H1 (cell line): Measurements from ENCODE around the gene INHBA. TPM values are rescaled to one million over a fixed set of nuclear protein-coding genes. Genes with fewer than 3 reads are reported as not detected.
A peak's percentile ranks its signal among the peaks of the same experiment; 100 is the strongest.

Experiments
- CTCF ChIA-PET: fragments of 300-600 bp; sonication (Branson Sonifier 250); formaldehyde crosslinking; loops from one replicate; lab custom pipeline; 2021; ENCODE audit not compliant: partially characterized antibody; lab: Charles Lee
- POLR2A ChIA-PET: fragments of 300-600 bp; sonication (Branson Sonifier 250); formaldehyde crosslinking; loops from one replicate; lab custom pipeline; 2021; ENCODE audit warnings: inconsistent platforms; ENCODE audit not compliant: partially characterized antibody; lab: Charles Lee
- DNase-seq, 2 experiments: peaks; one replicate each; pipeline versions ENCODE4 v3.0.0 to v3.0.0-alpha.2; 2010 to 2022; ENCODE audit warnings: low spot score in 2 of 2, low read depth in 1 of 2, mixed read lengths in 1 of 2
- FAIRE-seq: peaks from 2 replicates; lab custom pipeline; 2011; peaks lifted over from hg19 to GRCh38; lab: Jason Lieb, UNC
- H2AFZ ChIP-seq: 2 replicates; pipeline ENCODE4 v1.8.1; 2012; ENCODE audit warnings: low read length, inconsistent platforms
- H2AK5ac ChIP-seq: 2 replicates; pipeline ENCODE4 v1.6.1; 2013; ENCODE audit warnings: low read depth, low read length
- H2BK120ac ChIP-seq: replicated peaks from 2 replicates; pipeline ENCODE3; 2013; ENCODE audit warnings: low read depth, low read length, inconsistent platforms
- H2BK12ac ChIP-seq: 2 replicates; pipeline ENCODE4 v1.6.1; 2013; ENCODE audit warnings: low read depth, low read length
- H2BK15ac ChIP-seq: 2 replicates; pipeline ENCODE4 v1.6.1; 2013; ENCODE audit warnings: low read length
- H2BK20ac ChIP-seq: 2 replicates; pipeline ENCODE4 v1.6.1; 2013; ENCODE audit warnings: low read length
- H2BK5ac ChIP-seq: 2 replicates; pipeline ENCODE4 v1.6.1; 2013; ENCODE audit warnings: low read depth, low read length
- H3K14ac ChIP-seq: 2 replicates; pipeline ENCODE4 v1.6.1; 2013; ENCODE audit warnings: inconsistent platforms; ENCODE audit not compliant: insufficient read length
- H3K18ac ChIP-seq: 2 replicates; pipeline ENCODE4 v1.6.1; 2013; ENCODE audit warnings: low read length; ENCODE audit errors: extremely low read depth
- H3K23ac ChIP-seq: 2 replicates; pipeline ENCODE4 v1.6.1; 2013; ENCODE audit warnings: inconsistent platforms; ENCODE audit not compliant: insufficient read length
- H3K23me2 ChIP-seq: 2 replicates; pipeline ENCODE4 v1.6.1; 2013; ENCODE audit warnings: low read depth, low read length
- H3K27ac ChIP-seq: 2 replicates; pipeline ENCODE4 v1.6.1; 2011; ENCODE audit warnings: low read depth, low read length, inconsistent platforms
- H3K27me3 ChIP-seq, 4 experiments: replicated peaks in 1 of 4; 1 replicate in 1 of 4; 2 replicates in 3 of 4; pipeline versions ENCODE4 v1.6.1 to v1.8.1; 2011 to 2013; ENCODE audit warnings: low read length in 3 of 4, mild to moderate bottlenecking in 3 of 4, inconsistent platforms in 2 of 4, mixed read lengths in 2 of 4, moderate library complexity in 1 of 4; ENCODE audit not compliant: control insufficient read depth in 3 of 4, insufficient read depth in 3 of 4; ENCODE audit errors: extremely low read depth in 1 of 4
- H3K36me3 ChIP-seq, 4 experiments: 2 replicates each; pipeline versions ENCODE4 v1.6.1 to v1.8.1; 2011 to 2013; ENCODE audit warnings: mild to moderate bottlenecking in 4 of 4, low read length in 3 of 4, moderate library complexity in 2 of 4, control low read depth in 1 of 4, inconsistent platforms in 1 of 4; ENCODE audit not compliant: insufficient read depth in 4 of 4, control insufficient read depth in 2 of 4
- H3K4ac ChIP-seq: replicated peaks from 2 replicates; pipeline ENCODE3; 2013; ENCODE audit warnings: low read length, low read depth, mixed read lengths, inconsistent platforms; ENCODE audit not compliant: insufficient read length
- H3K4me1 ChIP-seq, 4 experiments: replicated peaks in 1 of 4; 1 replicate in 1 of 4; 2 replicates in 3 of 4; pipeline versions ENCODE4 v1.6.1 to v1.8.1; 2011 to 2013; ENCODE audit warnings: low read length in 3 of 4, inconsistent platforms in 2 of 4, mixed read lengths in 1 of 4; ENCODE audit not compliant: insufficient read depth in 4 of 4, control insufficient read depth in 3 of 4
- H3K4me2 ChIP-seq, 2 experiments: 2 replicates each; pipeline versions ENCODE4 v1.6.1 to v1.8.1; 2011 to 2013; ENCODE audit warnings: low read depth in 2 of 2, low read length in 2 of 2, control low read depth in 1 of 2, inconsistent platforms in 1 of 2, mild to moderate bottlenecking in 1 of 2; ENCODE audit not compliant: insufficient read depth in 1 of 2
- H3K4me3 ChIP-seq, 4 experiments: fragments of 200-600, 300-600 bp in 1 of 4; sonication (generic), shearing (Covaris generic), sonication (Bioruptor Twin) in 1 of 4; 2 replicates each; pipeline versions ENCODE4 v1.5.1 to v1.8.1; 2011 to 2016; ENCODE audit warnings: low read length in 4 of 4, low read depth in 3 of 4, control low read depth in 2 of 4, inconsistent platforms in 2 of 4, mild to moderate bottlenecking in 2 of 4, mixed read lengths in 1 of 4, moderate library complexity in 1 of 4; ENCODE audit not compliant: insufficient read depth in 2 of 4; ENCODE audit errors: extremely low read depth in 1 of 4
- H3K56ac ChIP-seq: replicated peaks from 2 replicates; pipeline ENCODE3; 2013; ENCODE audit warnings: low read depth, mild to moderate bottlenecking, mixed read lengths, low read length, inconsistent platforms; ENCODE audit not compliant: insufficient read length
- H3K79me1 ChIP-seq: 2 replicates; pipeline ENCODE4 v1.6.1; 2013; ENCODE audit warnings: low read depth, low read length, control low read depth
- H3K79me2 ChIP-seq, 2 experiments: 2 replicates each; pipeline versions ENCODE4 v1.6.1 to v1.8.1; 2012 to 2013; ENCODE audit warnings: low read length in 2 of 2, mild to moderate bottlenecking in 2 of 2, inconsistent platforms in 1 of 2; ENCODE audit not compliant: insufficient read depth in 2 of 2, control insufficient read depth in 1 of 2
- H3K9ac ChIP-seq, 4 experiments: replicated peaks in 1 of 4; 1 replicate in 1 of 4; 2 replicates in 3 of 4; pipeline versions ENCODE4 v1.6.1 to v1.8.1; 2011 to 2013; ENCODE audit warnings: low read depth in 3 of 4, low read length in 3 of 4, control low read depth in 2 of 4, mild to moderate bottlenecking in 2 of 4, moderate library complexity in 2 of 4, inconsistent platforms in 1 of 4; ENCODE audit errors: extremely low read depth in 1 of 4
- H3K9me3 ChIP-seq, 2 experiments: 2 replicates each; pipeline versions ENCODE4 v1.6.1 to v1.8.1; 2012 to 2013; ENCODE audit warnings: mild to moderate bottlenecking in 2 of 2, moderate library complexity in 2 of 2, control low read depth in 1 of 2, inconsistent platforms in 1 of 2, low read depth in 1 of 2, low read length in 1 of 2, mixed read lengths in 1 of 2; ENCODE audit not compliant: insufficient read depth in 2 of 2
- H4K20me1 ChIP-seq, 2 experiments: replicated peaks in 1 of 2; 2 replicates each; pipeline versions ENCODE3 to v1.8.1; 2011 to 2013; ENCODE audit warnings: inconsistent platforms in 2 of 2, low read length in 2 of 2, mild to moderate bottlenecking in 1 of 2; ENCODE audit not compliant: insufficient read depth in 2 of 2, control insufficient read depth in 1 of 2
- H4K5ac ChIP-seq: 2 replicates; pipeline ENCODE4 v1.6.1; 2013; ENCODE audit warnings: low read length, low read depth, mixed read lengths, inconsistent platforms; ENCODE audit not compliant: insufficient read length
- H4K8ac ChIP-seq: 2 replicates; pipeline ENCODE4 v1.8.0; 2013; ENCODE audit warnings: mild to moderate bottlenecking, moderate library complexity, low read length, inconsistent platforms; ENCODE audit not compliant: insufficient read depth; ENCODE audit errors: extremely low read depth
- H4K91ac ChIP-seq: replicated peaks from 2 replicates; pipeline ENCODE3; 2013; ENCODE audit warnings: low read length, mixed read lengths, inconsistent platforms; ENCODE audit not compliant: insufficient read length
- CTCF ChIP-seq, 3 experiments: IDR thresholded peaks; 1 replicate in 2 of 3; 2 replicates in 1 of 3; pipeline versions ENCODE4 v1.5.1 to v1.6.1; 2011; ENCODE audit warnings: low read length in 3 of 3, mild to moderate bottlenecking in 3 of 3, inconsistent platforms in 2 of 3, low read depth in 1 of 3, moderate library complexity in 1 of 3; ENCODE audit not compliant: insufficient read depth in 1 of 3; ENCODE audit errors: control extremely low read depth in 1 of 3
- RAD21 ChIP-seq, 2 experiments: IDR thresholded peaks in 1 of 2; conservative IDR thresholded peaks in 1 of 2; 2 replicates each; pipeline ENCODE4 v1.6.1; 2011; ENCODE audit warnings: low read depth in 2 of 2, low read length in 2 of 2, improper control_type of control experiment in 1 of 2, inconsistent platforms in 1 of 2, mild to moderate bottlenecking in 1 of 2, moderate library complexity in 1 of 2
- SAP30 ChIP-seq: fragments of 300-600 bp; sonication (generic); IDR thresholded peaks from 2 replicates; pipeline ENCODE4 v1.7.1; 2012; ENCODE audit warnings: low read length, moderate library complexity, mild to moderate bottlenecking, inconsistent platforms; ENCODE audit not compliant: insufficient read depth, insufficient replicate concordance
- WGBS, 2 experiments: shearing (Covaris generic) in 1 of 2; methylation state at CpG; one replicate each; pipeline versions ENCODE4 v1.1.6 to v1.1.7; 2013 to 2015; ENCODE audit warnings: low lambda C conversion rate in 2 of 2, mixed read lengths in 2 of 2, inconsistent platforms in 1 of 2, low coverage in 1 of 2, missing lambda C conversion rate in 1 of 2; ENCODE audit not compliant: insufficient replicate concordance in 2 of 2, insufficient coverage in 1 of 2, insufficient read length in 1 of 2; ENCODE audit errors: extremely low coverage in 1 of 2, missing lambda C conversion rate in 1 of 2; 5-methylcytosine and 5-hydroxymethylcytosine counted together
- polyA plus RNA-seq, 7 experiments: library from polyadenylated mRNA; depleted of rRNA in 3 of 7; stranded (reverse) in 5 of 7; unstranded in 2 of 7; fragments of >200 nt in 5 of 7; fragments of 200-250 nt in 2 of 7; gene quantifications; 1 replicate in 5 of 7; 2 replicates in 1 of 7; 4 replicates in 1 of 7; pipeline versions ENCODE4 v1.2.1 to v1.2.3, GENCODE V29; 2011 to 2013; ENCODE audit warnings: missing spikeins in 2 of 7, mixed read lengths in 2 of 7
- total RNA-seq: library from RNA; stranded (reverse); fragmentation: NEBNext Ultra II Directional; extraction: Animal tissue kit (Norgen Biotek cat#: 25700); gene quantifications from 2 replicates; pipeline ENCODE4 v1.2.1, GENCODE V29; 2021

The INHBA gene
- total and polyA plus RNA-seq, 2 of the 8 experiments (the other 6 are each of a cell fraction or from before 2014, with no cell fraction given), result 1.1 to 2.7 TPM

DNA sequence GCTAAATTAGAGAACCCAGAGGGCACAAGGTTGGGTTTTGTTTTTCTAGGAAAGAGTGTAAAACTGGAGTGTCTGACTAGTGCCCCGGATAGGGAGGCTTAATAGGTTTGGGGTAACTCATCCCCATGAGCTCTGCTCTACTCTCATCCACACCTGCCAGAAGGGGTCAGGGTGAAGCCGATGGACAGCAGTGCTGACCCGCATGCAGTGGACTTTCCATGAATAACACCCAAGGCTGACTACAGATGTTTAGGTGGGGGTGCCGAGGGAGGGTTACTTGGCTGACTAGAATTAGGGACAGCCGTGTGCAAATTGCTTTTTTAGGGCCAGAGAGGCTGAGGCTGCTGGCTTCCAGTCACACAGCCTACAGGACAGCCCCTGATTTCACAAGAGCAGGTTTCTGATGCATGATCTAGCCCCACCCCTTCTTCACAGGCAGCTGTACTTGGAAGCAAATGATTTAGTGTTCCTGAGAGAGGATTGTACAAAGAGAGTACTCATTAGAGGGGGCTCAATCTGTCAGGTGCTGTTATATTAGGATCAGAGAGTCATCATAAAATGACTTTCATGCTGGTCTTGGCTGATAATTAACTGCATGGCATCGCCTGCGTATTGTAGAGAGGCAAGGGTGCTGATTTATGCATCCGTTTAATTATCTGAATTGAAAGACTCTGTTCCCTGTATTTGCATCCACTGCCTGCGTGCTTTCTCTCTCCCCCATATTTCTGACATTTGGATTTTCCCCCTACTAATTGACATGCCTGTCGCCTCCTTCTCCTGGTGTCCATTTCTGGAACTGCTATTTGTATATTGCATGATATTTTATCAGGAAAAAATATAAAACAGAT, 9.5 kb downstream of the INHBA start:
- TF ChIP-seq SAP30, result no peak
- TF ChIP-seq CTCF (IDR thresholded peaks at IDR 0.05; ENCODE audit: control extremely low read depth in 1 of 3, insufficient read depth in 1 of 3, low read depth in 1 of 3, low read length in 3 of 3), result peak; percentile 16 to 47 (median 27)
- TF ChIP-seq RAD21 (IDR thresholded peaks at IDR 0.05 in 1 of 2, conservative IDR thresholded peaks at IDR 0.05 in 1 of 2; ENCODE audit: low read depth in 2 of 2, low read length in 2 of 2), result peak in 1 of 2 experiments; percentile 38; a peak in 2 of 4 replicates
- H3K79me2 ChIP-seq, result no peaks in the 10 kb centered on the region; a peak in 1 of 4 replicates
- POLR2A ChIA-PET, result no interaction called here
- H3K56ac ChIP-seq, result no peak overlapping the region
- no peaks in the 10 kb centered on the region for H3K9me3 ChIP-seq
- H4K91ac ChIP-seq, result no peak overlapping the region
- CTCF ChIA-PET, result interaction anchor here (0.8 to 5.2 kb wide), 14 partner anchors 9 to 473 kb away, joined by 3 to 44 read pairs (median 4); partner anchors contain the start of gene INHBA
- H3K14ac ChIP-seq, result no peak overlapping the region
- H3K27me3 ChIP-seq, result no peaks in the 10 kb centered on the region
- no peaks in the 10 kb centered on the region for H4K20me1 ChIP-seq
- H3K18ac ChIP-seq, result no peak overlapping the region
- H2AFZ ChIP-seq, result 0 out of 2 replicates have a peak overlapping the region, but pooled peaks have one; percentile 38
- no peak overlapping the region for H3K4me2 ChIP-seq
- no peak overlapping the region for H2BK20ac ChIP-seq
- H3K4me1 ChIP-seq, result peaks cover 1 to 15% (median 9%) of the 10 kb centered on the region in 4 experiments; a peak in 5 of 7 replicates
- H2BK15ac ChIP-seq, result no peak overlapping the region; the same call in 1 of the 2 replicates
- H3K79me1 ChIP-seq, result no peaks in the 10 kb centered on the region
- H2BK12ac ChIP-seq, result no peak overlapping the region
- H3K23ac ChIP-seq, result no peak overlapping the region
- H4K5ac ChIP-seq, result no peak overlapping the region
- no peak overlapping the region for H2AK5ac ChIP-seq
- H3K4ac ChIP-seq, result no peak overlapping the region
- 80% methylated on average over 10 of the region's 10 CpGs; no CpG with 5 or more reads in 1 of the 2 experiments for WGBS, 2 experiments
- DNase-seq (no peak), FAIRE-seq (no peak)
- H2BK120ac ChIP-seq, result no peak overlapping the region
- H3K27ac ChIP-seq, result no peak overlapping the region
- peaks cover 2% of the 10 kb centered on the region; the same call in 1 of the 2 replicates for H3K23me2 ChIP-seq
- no peak overlapping the region for H3K9ac ChIP-seq
- no peak overlapping the region for H4K8ac ChIP-seq
- no peak overlapping the region for H2BK5ac ChIP-seq
- peaks cover 0 to 7% (median 0%) of the 10 kb centered on the region in 4 experiments; a peak in 1 of 8 replicates for H3K36me3 ChIP-seq
- H3K4me3 ChIP-seq, result no peak overlapping the region
